OCI-LY7 (cell line): ENCODE results near the gene SEZ6L2. TPM values are rescaled to one million over a fixed set of nuclear protein-coding genes. Genes with fewer than 3 reads are reported as not detected.

Experiments used
- BruUV-seq: library from RNA; stranded (reverse); fragments of 400-500 nt; replicated peaks from 2 replicates; lab custom pipeline; 2021; lab: Mats Ljungman, UMichigan
- CTCF ChIA-PET: fragments of 300-600 bp; sonication (Branson Sonifier 250); formaldehyde crosslinking; loops from one replicate; lab custom pipeline; 2022; ENCODE audit warnings: antibody characterized with exemption; ENCODE audit not compliant: unreplicated experiment; lab: Charles Lee
- POLR2A ChIA-PET: fragments of 300-600 bp; sonication (Branson Sonifier 250); formaldehyde crosslinking; loops from one replicate; lab custom pipeline; 2022; ENCODE audit warnings: antibody characterized with exemption; lab: Charles Lee
- DNase-seq: peaks from one replicate; pipeline ENCODE4 v3.0.0-alpha.2; 2015; ENCODE audit warnings: low spot score
- H2AFZ ChIP-seq: fragments of 200-600 bp; sonication (generic), shearing (Covaris generic); 2 replicates; pipeline ENCODE4 v1.6.1; 2014; ENCODE audit warnings: mild to moderate bottlenecking, antibody characterized with exemption, low read length, moderate library complexity
- H3K27ac ChIP-seq: fragments of 200-600 bp; sonication (generic); 2 replicates; pipeline ENCODE4 v1.5.1; 2014; ENCODE audit warnings: mixed run types, low read depth, mild to moderate bottlenecking, moderate library complexity, low read length, inconsistent platforms; ENCODE audit not compliant: poor library complexity, severe bottlenecking
- H3K36me3 ChIP-seq: fragments of 200-600 bp; sonication (generic); 2 replicates; pipeline ENCODE4 v1.6.1; 2014; ENCODE audit warnings: mild to moderate bottlenecking, antibody characterized with exemption, low read length, moderate library complexity, mixed read lengths; ENCODE audit not compliant: insufficient read depth
- H3K4me1 ChIP-seq: fragments of 200-600 bp; sonication (generic); 2 replicates; pipeline ENCODE4 v1.5.1; 2014; ENCODE audit warnings: mild to moderate bottlenecking, low read length; ENCODE audit not compliant: insufficient read depth, poor library complexity, severe bottlenecking
- H3K4me2 ChIP-seq: fragments of 200-600 bp; sonication (generic); 2 replicates; pipeline ENCODE4 v1.6.1; 2014; ENCODE audit warnings: mild to moderate bottlenecking, low read length
- H3K4me3 ChIP-seq: fragments of 200-600 bp; sonication (generic); 2 replicates; pipeline ENCODE4 v1.5.1; 2014; ENCODE audit warnings: mild to moderate bottlenecking, low read depth, low read length; ENCODE audit not compliant: poor library complexity, severe bottlenecking
- H3K79me2 ChIP-seq: fragments of 200-600 bp; sonication (generic); 2 replicates; pipeline ENCODE4 v1.6.1; 2016; ENCODE audit warnings: low read depth, mild to moderate bottlenecking, low read length, moderate library complexity, mixed read lengths; ENCODE audit not compliant: insufficient read depth
- H3K9me2 ChIP-seq: fragments of 200-600 bp; sonication (generic); 2 replicates; pipeline ENCODE4 v1.6.1; 2016; ENCODE audit warnings: mild to moderate bottlenecking, low read length, mixed read lengths; ENCODE audit not compliant: insufficient read depth
- H3K9me3 ChIP-seq: fragments of 200-600 bp; sonication (generic); 2 replicates; pipeline ENCODE4 v1.6.1; 2014; ENCODE audit warnings: mild to moderate bottlenecking, mixed run types, low read length, mixed read lengths
- H4K20me1 ChIP-seq: fragments of 200-600 bp; sonication (generic); 2 replicates; pipeline ENCODE4 v1.6.1; 2014; ENCODE audit warnings: mild to moderate bottlenecking, antibody characterized with exemption, low read length, moderate library complexity, mixed read lengths; ENCODE audit not compliant: insufficient read depth
- CTCF ChIP-seq: fragments of 200-600 bp; sonication (generic); conservative IDR thresholded peaks from 2 replicates; pipeline ENCODE4 v1.5.1; 2014; ENCODE audit warnings: mild to moderate bottlenecking, antibody characterized with exemption, low read length, moderate library complexity, mixed read lengths
- EZH2phosphoT487 ChIP-seq: fragments of 200-600 bp; sonication (generic); IDR thresholded peaks from 2 replicates; pipeline ENCODE4 v1.6.1; 2018; ENCODE audit warnings: low read depth, borderline replicate concordance, mild to moderate bottlenecking, mixed run types, antibody characterized with exemption, low read length, moderate library complexity, mixed read lengths
- intact Hi-C: fragments of 100-400 bp; cut with micrococcal nuclease; formaldehyde crosslinking; loops from one replicate; pipeline ENCODE4 v1.10.0; 2022; ENCODE audit not compliant: unreplicated experiment
- total RNA-seq, 2 experiments: library from RNA; depleted of rRNA in 1 of 2; stranded (reverse); fragments of >200 nt in 1 of 2; shearing (Covaris generic) in 1 of 2; gene quantifications; 2 replicates each; pipeline ENCODE4 v1.2.3, GENCODE V29; 2014 to 2022

Gene SEZ6L2
- total RNA-seq, 2 experiments from 2014 or later: 0.98 to 1.0 TPM

- no peak overlapping the region for H3K27ac ChIP-seq
- BruUV-seq: no TSS peak
- H4K20me1 ChIP-seq: no peaks in the 10 kb centered on the region
- no peaks in the 10 kb centered on the region for H3K36me3 ChIP-seq
- CTCF ChIA-PET: no interaction called here
- no peaks in the 10 kb centered on the region for H3K9me3 ChIP-seq
- no peaks in the 10 kb centered on the region for H3K79me2 ChIP-seq
- H3K4me2 ChIP-seq: no peak overlapping the region
- H2AFZ ChIP-seq: no peak overlapping the region
- POLR2A ChIA-PET: no interaction called here
- intact Hi-C loops: no loop called here
- TF ChIP-seq CTCF (no peak), EZH2phosphoT487 (no peak)
- H3K4me3 ChIP-seq: no peak overlapping the region
- H3K4me1 ChIP-seq: no peaks in the 10 kb centered on the region
- no peaks in the 10 kb centered on the region for H3K9me2 ChIP-seq
- DNase-seq: no peak
Observed at GRCh38 chr16:29897333-29897732, 2.0 kb downstream of the SEZ6L2 start.

DNA sequence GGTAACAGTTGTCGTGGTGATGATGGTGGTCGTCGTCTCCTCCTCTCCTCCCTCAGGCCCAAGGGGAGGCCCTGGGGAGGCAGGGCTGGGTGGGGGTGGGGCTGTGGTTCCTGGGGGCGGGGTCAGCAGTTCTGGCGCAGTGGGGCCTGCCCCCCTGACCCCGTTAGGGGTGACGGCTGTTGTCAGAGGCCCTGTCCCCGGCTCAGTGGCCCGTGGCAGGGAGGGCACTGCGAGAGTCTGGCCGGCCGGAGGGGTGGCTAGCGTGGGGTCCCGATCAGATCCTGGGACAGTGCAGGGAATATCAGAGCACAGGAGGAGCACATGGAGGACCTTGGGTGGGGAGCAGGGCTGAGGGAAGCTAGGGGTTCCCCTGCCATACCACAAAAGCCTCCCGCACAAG is 2.5 kb downstream of the SEZ6L2 start:
- Histone ChIP-seq H3K4me2 (no peak overlapping the region), H3K9me3 (no peaks in the 10 kb centered on the region), H3K9me2 (no peaks in the 10 kb centered on the region), H3K4me3 (no peak overlapping the region), H3K27ac (no peak overlapping the region), H2AFZ (no peak overlapping the region), H3K36me3 (no peaks in the 10 kb centered on the region), H3K4me1 (no peaks in the 10 kb centered on the region), H3K79me2 (no peaks in the 10 kb centered on the region), H4K20me1 (no peaks in the 10 kb centered on the region)
- intact Hi-C loops: no loop called here
- no peak for DNase-seq
- no TSS peak for BruUV-seq
- TF ChIP-seq CTCF (no peak), EZH2phosphoT487 (no peak)
- ChIA-PET POLR2A (no interaction called here), CTCF (no interaction called here)

- POLR2A ChIA-PET: interaction anchor here (0.6 kb wide), 1 partner anchor 78 kb away, joined by 5 read pairs; no protein-coding TSS in a partner anchor
- Histone ChIP-seq H4K20me1 (no peaks in the 10 kb centered on the region), H3K79me2 (no peaks in the 10 kb centered on the region), H3K9me3 (no peaks in the 10 kb centered on the region), H3K9me2 (no peaks in the 10 kb centered on the region), H2AFZ (no peak overlapping the region), H3K4me2 (no peak overlapping the region), H3K36me3 (no peaks in the 10 kb centered on the region), H3K27ac (no peak overlapping the region), H3K4me3 (no peak overlapping the region), H3K4me1 (no peaks in the 10 kb centered on the region)
- BruUV-seq: no TSS peak
- intact Hi-C loops: no loop called here
- CTCF ChIA-PET: no interaction called here
- DNase-seq: no peak
- TF ChIP-seq CTCF: no peak
- no peak for TF ChIP-seq EZH2phosphoT487
Observed at GRCh38 chr16:29894352-29894751, 5.0 kb downstream of the SEZ6L2 start.
